GM23248 (cell line): ENCODE results near the gene ZC3H14. TPM values are rescaled to one million over a fixed set of nuclear protein-coding genes. Genes with fewer than 3 reads are reported as not detected.

Source experiments
- DNase-seq: peaks from one replicate; pipeline ENCODE4 v3.0.0-alpha.2; 2015
- H2AFZ ChIP-seq: fragments of 200-600 bp; sonication (generic); 2 replicates; pipeline ENCODE4 v1.6.1; 2016; ENCODE audit warnings: antibody characterized with exemption
- H3F3A ChIP-seq: fragments of 200-600 bp; sonication (generic); 2 replicates; pipeline ENCODE4 v1.6.1; 2016; ENCODE audit warnings: mild to moderate bottlenecking, antibody characterized with exemption, mixed run types; ENCODE audit not compliant: insufficient read depth
- H3K27ac ChIP-seq: fragments of 200-600 bp; sonication (generic); 2 replicates; pipeline ENCODE4 v1.5.1; 2016; ENCODE audit warnings: mild to moderate bottlenecking
- H3K27me3 ChIP-seq: fragments of 200-600 bp; sonication (generic); replicated peaks from 2 replicates; pipeline ENCODE4 v1.6.1; 2016; ENCODE audit warnings: mild to moderate bottlenecking; ENCODE audit not compliant: insufficient read depth
- H3K36me3 ChIP-seq: fragments of 200-600 bp; sonication (generic); 2 replicates; pipeline ENCODE4 v1.6.1; 2016; ENCODE audit warnings: low read depth, mild to moderate bottlenecking
- H3K4me1 ChIP-seq: fragments of 200-600 bp; sonication (generic); 2 replicates; pipeline ENCODE4 v1.6.1; 2016; ENCODE audit warnings: mild to moderate bottlenecking; ENCODE audit not compliant: insufficient read depth
- H3K4me2 ChIP-seq: fragments of 200-600 bp; sonication (generic); one replicate; pipeline ENCODE4 v1.6.1; 2016; ENCODE audit warnings: mild to moderate bottlenecking; ENCODE audit not compliant: unreplicated experiment
- H3K4me3 ChIP-seq: fragments of 200-600 bp; sonication (generic); 2 replicates; pipeline ENCODE4 v1.5.1; 2016; ENCODE audit warnings: mild to moderate bottlenecking
- H3K79me2 ChIP-seq: fragments of 200-600 bp; sonication (generic); 2 replicates; pipeline ENCODE4 v1.6.1; 2016; ENCODE audit warnings: mild to moderate bottlenecking; ENCODE audit not compliant: insufficient read depth
- H3K9ac ChIP-seq: fragments of 200-600 bp; sonication (generic); 2 replicates; pipeline ENCODE4 v1.6.1; 2016; ENCODE audit warnings: mild to moderate bottlenecking
- H3K9me2 ChIP-seq: fragments of 200-600 bp; sonication (generic); 2 replicates; pipeline ENCODE4 v1.6.1; 2016; ENCODE audit warnings: mixed run types, mild to moderate bottlenecking, moderate library complexity; ENCODE audit not compliant: insufficient read depth
- H3K9me3 ChIP-seq: fragments of 200-600 bp; sonication (generic); one replicate; pipeline ENCODE4 v1.6.1; 2017; ENCODE audit warnings: low read depth
- H4K20me1 ChIP-seq: fragments of 200-600 bp; sonication (generic); 2 replicates; pipeline ENCODE4 v1.6.0; 2016; ENCODE audit not compliant: insufficient read depth
- EZH2 ChIP-seq: fragments of 200-600 bp; sonication (generic); IDR thresholded peaks from 2 replicates; pipeline ENCODE4 v1.6.1; 2018; ENCODE audit warnings: antibody characterized with exemption, mild to moderate bottlenecking; ENCODE audit not compliant: insufficient read depth, poor library complexity, severe bottlenecking
- EZH2phosphoT487 ChIP-seq: fragments of 200-600 bp; sonication (generic); IDR thresholded peaks from 2 replicates; pipeline ENCODE4 v1.6.1; 2018; ENCODE audit warnings: antibody characterized with exemption, moderate library complexity, mild to moderate bottlenecking, low read depth; ENCODE audit not compliant: insufficient read depth
- WGBS, 2 experiments: methylation state at CpG; one replicate each; pipeline ENCODE4 v1.1.6; 2015 to 2017; ENCODE audit warnings: low lambda C conversion rate in 2 of 2, low coverage in 1 of 2; ENCODE audit errors: missing lambda C conversion rate in 2 of 2; 5-methylcytosine and 5-hydroxymethylcytosine counted together
- in situ Hi-C: fragments of 300-500 bp; cut with MboI; formaldehyde crosslinking; loops from 2 replicates; pipeline ENCODE4 v1.15.0; 2020
- polyA plus RNA-seq: library from polyadenylated mRNA; unstranded; fragments of >200 nt; fragmentation: Nextera tagmentation; extraction: Ambion mirVana; gene quantifications from 2 replicates; pipeline ENCODE4 v1.2.1, GENCODE V29; 2016
- total RNA-seq: library from RNA; depleted of rRNA; stranded (reverse); fragments of >200 nt; shearing (Covaris generic); gene quantifications from 2 replicates; pipeline ENCODE4 v1.2.3, GENCODE V29; 2014

Gene ZC3H14
- total and polyA plus RNA-seq, 2 experiments from 2014 or later, result 65.6 to 70.0 TPM

DNA sequence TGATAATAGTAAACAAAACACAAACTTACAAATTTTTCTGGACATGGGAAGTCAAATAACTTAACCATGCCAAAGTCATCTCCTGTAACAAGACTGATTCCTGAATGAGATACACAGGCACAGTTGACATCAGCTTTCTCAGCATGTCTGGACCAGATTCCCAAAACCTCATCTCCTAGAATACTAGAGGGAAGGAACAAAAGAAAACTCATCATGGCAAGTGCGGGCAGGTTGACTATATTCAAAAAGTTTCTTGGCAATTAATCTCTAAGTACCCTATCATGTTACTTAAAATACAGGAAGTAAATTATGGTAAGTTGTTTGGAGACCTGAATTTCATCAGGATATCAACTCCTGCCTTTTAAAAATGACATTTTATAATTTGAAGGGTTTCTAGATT lies 53.9 kb downstream of the ZC3H14 start:
- Histone ChIP-seq H3K4me2 (no peak overlapping the region), H3K79me2 (no peaks in the 10 kb centered on the region), H3K9ac (no peak overlapping the region), H3K9me3 (no peaks in the 10 kb centered on the region), H3K27me3 (no peaks in the 10 kb centered on the region), H3F3A (peaks cover 34% of the 10 kb centered on the region), H3K9me2 (no peaks in the 10 kb centered on the region), H3K36me3 (peaks cover 20% of the 10 kb centered on the region), H3K4me1 (peaks cover 32% of the 10 kb centered on the region), H3K4me3 (no peak overlapping the region), H4K20me1 (no peaks in the 10 kb centered on the region; the same call in 1 of the 2 replicates), H2AFZ (no peak overlapping the region), H3K27ac (no peak overlapping the region)
- in situ Hi-C loops, result no loop called here
- WGBS, 2 experiments, result 100% methylated on average over 1 of the region's 1 CpG
- DNase-seq, result no peak
- TF ChIP-seq EZH2phosphoT487, result no peak

DNA sequence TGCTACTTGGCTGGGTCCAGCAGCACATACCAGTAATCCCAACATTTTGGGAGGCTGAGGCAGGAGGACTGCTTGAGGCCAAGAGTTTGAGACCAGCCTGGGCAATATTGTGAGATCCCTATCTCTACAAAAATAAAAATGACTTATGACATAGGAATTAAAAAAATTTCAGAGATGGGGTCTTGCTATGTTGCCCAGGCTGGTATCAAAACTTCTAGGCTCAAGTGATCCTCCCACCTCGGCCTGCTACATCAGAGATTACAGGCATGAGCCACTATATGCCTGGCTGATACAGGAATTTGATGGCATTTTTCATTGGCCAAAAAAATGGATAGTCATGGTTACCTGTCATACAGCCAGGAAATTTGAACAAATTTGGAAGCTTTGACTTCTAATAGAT lies 54.6 kb downstream of the ZC3H14 start:
- in situ Hi-C loops, result no loop called here
- H3K79me2 ChIP-seq, result no peaks in the 10 kb centered on the region
- H3K27ac ChIP-seq, result no peak overlapping the region
- peaks cover 24% of the 10 kb centered on the region for H3K4me1 ChIP-seq
- peaks cover 17% of the 10 kb centered on the region for H3K36me3 ChIP-seq
- TF ChIP-seq EZH2 (no peak), EZH2phosphoT487 (no peak)
- no peak overlapping the region for H3K9ac ChIP-seq
- no peak for DNase-seq
- no peak overlapping the region for H3K4me3 ChIP-seq
- H2AFZ ChIP-seq, result no peak overlapping the region
- no peaks in the 10 kb centered on the region for H3K9me3 ChIP-seq
- H3F3A ChIP-seq, result peaks cover 26% of the 10 kb centered on the region
- 94 to 100% methylated on average over 1 of the region's 1 CpG for WGBS, 2 experiments
- no peaks in the 10 kb centered on the region for H3K27me3 ChIP-seq
- H3K4me2 ChIP-seq, result no peak overlapping the region
- no peaks in the 10 kb centered on the region; the same call in 1 of the 2 replicates for H4K20me1 ChIP-seq
- H3K9me2 ChIP-seq, result no peaks in the 10 kb centered on the region

DNA sequence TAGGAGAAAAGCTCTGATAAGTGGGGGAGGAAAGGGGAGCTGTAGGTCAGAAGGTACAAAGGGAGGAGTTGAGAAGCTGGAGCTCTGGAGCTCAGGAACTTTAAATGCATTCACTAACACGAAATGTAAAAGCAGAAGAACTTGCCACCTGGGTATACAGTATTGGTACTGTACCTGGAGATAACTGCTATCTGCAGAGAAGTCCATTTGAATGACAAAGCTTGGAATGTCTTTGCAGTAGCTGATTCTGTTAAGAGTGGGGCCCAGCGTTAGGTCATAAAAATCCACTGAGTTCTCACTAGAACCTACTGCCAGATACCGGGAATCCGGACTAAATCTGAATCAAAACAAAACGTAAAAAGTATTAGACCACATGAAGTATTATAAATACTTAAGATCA lies 55.6 kb downstream of the ZC3H14 start:
- H3K4me1 ChIP-seq, result peaks cover 14% of the 10 kb centered on the region
- no peaks in the 10 kb centered on the region; the same call in 1 of the 2 replicates for H4K20me1 ChIP-seq
- H3F3A ChIP-seq, result peaks cover 16% of the 10 kb centered on the region
- DNase-seq, result no peak
- no peak for TF ChIP-seq EZH2
- TF ChIP-seq EZH2phosphoT487, result no peak
- in situ Hi-C loops, result no loop called here
- H3K27ac ChIP-seq, result no peak overlapping the region
- H3K79me2 ChIP-seq, result no peaks in the 10 kb centered on the region
- H3K9me2 ChIP-seq, result no peaks in the 10 kb centered on the region
- H3K9me3 ChIP-seq, result no peaks in the 10 kb centered on the region
- H3K4me3 ChIP-seq, result no peak overlapping the region
- H3K4me2 ChIP-seq, result no peak overlapping the region
- H3K27me3 ChIP-seq, result no peaks in the 10 kb centered on the region
- H3K9ac ChIP-seq, result no peak overlapping the region
- no peak overlapping the region for H2AFZ ChIP-seq
- peaks cover 8% of the 10 kb centered on the region; the same call in 1 of the 2 replicates for H3K36me3 ChIP-seq
- WGBS, 2 experiments, result 84 to 85% methylated on average over 5 of the region's 5 CpGs

DNA sequence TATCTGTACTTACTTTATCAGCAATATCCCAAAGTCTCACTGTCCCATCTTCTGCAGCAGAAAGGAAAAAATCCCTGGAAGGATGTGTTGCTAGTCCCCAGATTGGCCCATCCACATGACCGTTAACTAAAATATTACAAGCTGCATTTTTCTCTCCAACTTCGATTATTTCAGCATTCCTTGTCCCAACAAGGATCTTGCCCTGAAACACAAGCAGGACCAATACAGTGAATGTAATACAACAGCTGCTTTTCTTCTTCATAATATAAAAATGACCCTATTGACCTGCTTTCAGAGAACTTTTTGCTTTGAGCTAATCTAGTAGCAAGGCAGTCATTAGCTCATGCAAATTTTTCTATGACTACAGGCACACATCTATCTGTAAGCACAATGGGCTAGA lies 58.3 kb downstream of the ZC3H14 start:
- Histone ChIP-seq H3K36me3 (no peaks in the 10 kb centered on the region), H3K27ac (no peak overlapping the region), H3K4me1 (no peaks in the 10 kb centered on the region), H3K9me3 (no peaks in the 10 kb centered on the region), H3K9me2 (no peaks in the 10 kb centered on the region), H3F3A (no peaks in the 10 kb centered on the region; the same call in 1 of the 2 replicates), H2AFZ (no peak overlapping the region), H3K4me3 (no peak overlapping the region), H3K9ac (no peak overlapping the region), H3K79me2 (no peaks in the 10 kb centered on the region), H3K27me3 (no peaks in the 10 kb centered on the region), H4K20me1 (no peaks in the 10 kb centered on the region), H3K4me2 (no peak overlapping the region)
- DNase-seq, result no peak
- no peak for TF ChIP-seq EZH2phosphoT487
- TF ChIP-seq EZH2, result no peak
- in situ Hi-C loops, result no loop called here
- 50 to 52% methylated on average over 2 of the region's 2 CpGs for WGBS, 2 experiments

DNA sequence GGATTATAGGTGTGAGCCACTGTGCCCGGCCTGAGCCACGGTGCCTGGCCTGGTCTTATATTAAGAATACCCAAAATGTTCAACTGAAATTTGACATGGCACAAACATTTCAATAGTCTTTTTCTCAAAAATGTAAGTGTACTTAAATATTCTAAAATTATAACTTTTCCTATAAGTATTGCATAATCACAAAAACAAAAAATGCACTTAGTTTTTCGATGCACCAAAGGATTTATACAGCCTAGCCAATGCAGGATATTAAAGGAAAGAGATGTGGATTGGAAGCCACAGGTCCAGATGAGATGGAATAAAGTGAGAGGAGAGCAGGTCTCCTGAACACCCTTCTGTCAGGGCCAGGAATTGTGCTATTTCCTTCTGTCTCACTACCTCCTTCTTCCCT lies 62.8 kb downstream of the ZC3H14 start:
- 92% methylated on average over 3 of the region's 3 CpGs for WGBS, 2 experiments
- in situ Hi-C loops, result no loop called here
- no peaks in the 10 kb centered on the region for H3K9me3 ChIP-seq
- no peaks in the 10 kb centered on the region; the same call in 1 of the 2 replicates for H3F3A ChIP-seq
- no peak overlapping the region for H3K27ac ChIP-seq
- no peaks in the 10 kb centered on the region for H4K20me1 ChIP-seq
- DNase-seq, result no peak
- no peaks in the 10 kb centered on the region for H3K4me1 ChIP-seq
- no peaks in the 10 kb centered on the region for H3K79me2 ChIP-seq
- no peaks in the 10 kb centered on the region for H3K9me2 ChIP-seq
- no peaks in the 10 kb centered on the region for H3K27me3 ChIP-seq
- H3K4me3 ChIP-seq, result no peak overlapping the region
- H3K36me3 ChIP-seq, result no peaks in the 10 kb centered on the region
- H3K4me2 ChIP-seq, result no peak overlapping the region
- H2AFZ ChIP-seq, result no peak overlapping the region
- TF ChIP-seq EZH2phosphoT487, result no peak
- no peak for TF ChIP-seq EZH2
- H3K9ac ChIP-seq, result no peak overlapping the region
